NCI-H1694 treated with DMSO at 0.1 percent for 48 hours (cell line): Measurements from ENCODE around the gene STXBP6.

Experiments used
- DNase-seq: peaks from one replicate; lab custom pipeline; 2025; lab: John Stamatoyannopoulos, UW

STXBP6 gene

GRCh38 chr14:25049568-25050268, at the start of gene STXBP6:
TSS of gene STXBP6 (minus strand) at chr14:25050147. CDS start at chr14:24974818, 75,329 bp downstream.
- DNase-seq, result no peak

GRCh38 chr14:25097120-25097519, 47.2 kb upstream of the STXBP6 start:
- DNase-seq, result no peak

- DNase-seq, result no peak
Measured at GRCh38 chr14:25095736-25096437, 45.9 kb upstream of the STXBP6 start.

- no peak for DNase-seq
Measured at GRCh38 chr14:25094171-25094907, 44.4 kb upstream of the STXBP6 start.

GRCh38 chr14:25092258-25092740, 42.4 kb upstream of the STXBP6 start:
- DNase-seq, result no peak

- no peak for DNase-seq
Measured at GRCh38 chr14:25090716-25091454, 40.9 kb upstream of the STXBP6 start.

- no peak for DNase-seq
Measured at GRCh38 chr14:25090256-25090655, 40.3 kb upstream of the STXBP6 start.

- no peak for DNase-seq
Measured at GRCh38 chr14:25089496-25089895, 39.5 kb upstream of the STXBP6 start.

- no peak for DNase-seq
Measured at GRCh38 chr14:25086821-25087396, 37.0 kb upstream of the STXBP6 start.

GRCh38 chr14:25086081-25086480, 36.1 kb upstream of the STXBP6 start:
- no peak for DNase-seq

- no peak for DNase-seq
Measured at GRCh38 chr14:25080682-25081081, 30.7 kb upstream of the STXBP6 start.

GRCh38 chr14:25079311-25079710, 29.4 kb upstream of the STXBP6 start:
- DNase-seq, result no peak

GRCh38 chr14:25074099-25074685, 24.2 kb upstream of the STXBP6 start:
- DNase-seq, result no peak

- DNase-seq, result no peak
Measured at GRCh38 chr14:25069879-25070278, 19.9 kb upstream of the STXBP6 start.

- DNase-seq, result no peak
Measured at GRCh38 chr14:25067600-25067999, 17.7 kb upstream of the STXBP6 start.

GRCh38 chr14:25062022-25062321, 12.0 kb upstream of the STXBP6 start:
- DNase-seq, result no peak

- no peak for DNase-seq
Measured at GRCh38 chr14:25056688-25057078, 6.7 kb upstream of the STXBP6 start.

GRCh38 chr14:25055992-25056687, 6.2 kb upstream of the STXBP6 start:
- DNase-seq, result no peak

- no peak for DNase-seq
Measured at GRCh38 chr14:25055005-25055404, 5.1 kb upstream of the STXBP6 start.

GRCh38 chr14:25053585-25053984, 3.6 kb upstream of the STXBP6 start:
- DNase-seq, result no peak

GRCh38 chr14:25052921-25053320, 3.0 kb upstream of the STXBP6 start:
- no peak for DNase-seq
